Trophoblast cell (in vitro differentiated cells and primary cell): ENCODE data around the gene RAMP2.

Experiments used
- DNase-seq, 2 donors: peaks; one replicate each; pipeline ENCODE4 v3.0.0-alpha.2; 2016
- H2AFZ ChIP-seq: 2 replicates; pipeline ENCODE4 v1.6.1; 2013; ENCODE audit warnings: low read length, moderate library complexity, mild to moderate bottlenecking; ENCODE audit not compliant: insufficient read depth, poor library complexity
- H2AK5ac ChIP-seq: 2 replicates; pipeline ENCODE4 v1.6.1; 2013; ENCODE audit warnings: mild to moderate bottlenecking, low read length
- H2BK120ac ChIP-seq: 2 replicates; pipeline ENCODE4 v1.6.1; 2013; ENCODE audit warnings: low read length, mild to moderate bottlenecking, moderate library complexity; ENCODE audit not compliant: insufficient read depth, poor library complexity
- H2BK12ac ChIP-seq: 2 replicates; pipeline ENCODE4 v1.6.1; 2013; ENCODE audit warnings: mild to moderate bottlenecking, low read length, moderate library complexity
- H2BK5ac ChIP-seq: 2 replicates; pipeline ENCODE4 v1.6.1; 2013; ENCODE audit warnings: low read length, low read depth, moderate library complexity, mild to moderate bottlenecking; ENCODE audit not compliant: poor library complexity
- H3K14ac ChIP-seq: 2 replicates; pipeline ENCODE4 v1.6.1; 2013; ENCODE audit warnings: mild to moderate bottlenecking, low read length
- H3K18ac ChIP-seq: 2 replicates; pipeline ENCODE4 v1.6.1; 2013; ENCODE audit warnings: mild to moderate bottlenecking, low read length
- H3K23ac ChIP-seq: 2 replicates; pipeline ENCODE4 v1.6.1; 2013; ENCODE audit warnings: low read length
- H3K27ac ChIP-seq: 2 replicates; pipeline ENCODE4 v1.5.1; 2013; ENCODE audit warnings: low read depth, mild to moderate bottlenecking, inconsistent platforms, low read length, moderate library complexity
- H3K27me3 ChIP-seq: 2 replicates; pipeline ENCODE4 v1.6.1; 2013; ENCODE audit warnings: inconsistent platforms, mild to moderate bottlenecking, low read length, moderate library complexity; ENCODE audit not compliant: insufficient read depth
- H3K36me3 ChIP-seq, 2 experiments: 1 replicate in 1 of 2; 2 replicates in 1 of 2; pipeline ENCODE4 v1.6.1; 2013; ENCODE audit warnings: low read length in 2 of 2, mild to moderate bottlenecking in 2 of 2, moderate library complexity in 1 of 2; ENCODE audit not compliant: insufficient read depth in 2 of 2, control insufficient read depth in 1 of 2
- H3K4ac ChIP-seq: 2 replicates; pipeline ENCODE4 v1.6.1; 2013; ENCODE audit warnings: low read depth, mild to moderate bottlenecking, low read length, moderate library complexity
- H3K4me1 ChIP-seq, 2 experiments: 1 replicate in 1 of 2; 2 replicates in 1 of 2; pipeline ENCODE4 v1.6.1; 2013; ENCODE audit warnings: low read length in 2 of 2, mild to moderate bottlenecking in 2 of 2, moderate library complexity in 1 of 2; ENCODE audit not compliant: insufficient read depth in 2 of 2, control insufficient read depth in 1 of 2
- H3K4me2 ChIP-seq: 2 replicates; pipeline ENCODE4 v1.6.1; 2013; ENCODE audit warnings: inconsistent platforms, mild to moderate bottlenecking, low read length, moderate library complexity
- H3K4me3 ChIP-seq: 2 replicates; pipeline ENCODE4 v1.5.1; 2013; ENCODE audit warnings: mild to moderate bottlenecking, low read depth, low read length, inconsistent platforms
- H3K79me1 ChIP-seq: one replicate; pipeline ENCODE4 v1.6.1; 2013; ENCODE audit warnings: low read length
- H3K79me2 ChIP-seq: 2 replicates; pipeline ENCODE4 v1.6.1; 2013; ENCODE audit warnings: low read length, mild to moderate bottlenecking; ENCODE audit not compliant: control insufficient read depth, insufficient read depth, poor library complexity
- H3K9ac ChIP-seq: 2 replicates; pipeline ENCODE4 v1.6.1; 2013; ENCODE audit warnings: mild to moderate bottlenecking, low read length
- H3K9me3 ChIP-seq: 2 replicates; pipeline ENCODE4 v1.6.1; 2013; ENCODE audit warnings: low read depth, mild to moderate bottlenecking, control low read depth, inconsistent platforms, low read length; ENCODE audit not compliant: insufficient read depth
- H4K12ac ChIP-seq: 2 replicates; pipeline ENCODE4 v1.6.1; 2013; ENCODE audit warnings: low read depth, mild to moderate bottlenecking, low read length, moderate library complexity
- H4K8ac ChIP-seq: 2 replicates; pipeline ENCODE4 v1.6.1; 2013; ENCODE audit warnings: low read depth, mild to moderate bottlenecking, low read length, moderate library complexity
- H4K91ac ChIP-seq: one replicate; pipeline ENCODE4 v1.6.1; 2013; ENCODE audit warnings: low read depth, mild to moderate bottlenecking, low read length, moderate library complexity
- WGBS: extraction: QIAGEN DNeasy Blood & Tissue Kit; methylation state at CpG from one replicate; pipeline ENCODE4 v1.1.7; 2013; ENCODE audit warnings: missing lambda C conversion rate; ENCODE audit not compliant: insufficient read length, insufficient coverage; ENCODE audit errors: extremely low coverage; 5-methylcytosine and 5-hydroxymethylcytosine counted together

RAMP2 gene

GRCh38 chr17:42797067-42798007 lies 36.3 kb downstream of the RAMP2 start:
- Histone ChIP-seq H3K27ac (no peak overlapping the region), H3K23ac (no peak overlapping the region), H3K4me1 (peaks cover 4 to 9% of the 10 kb centered on the region in 2 experiments), H3K18ac (no peak overlapping the region), H4K8ac (peak overlapping the region; percentile 1), H3K4me3 (peak overlapping the region; percentile 97), H4K12ac (no peak overlapping the region), H2BK120ac (no peak overlapping the region), H2BK12ac (no peak overlapping the region), H3K79me2 (peaks cover 3% of the 10 kb centered on the region), H4K91ac (peak overlapping the region; percentile 20), H3K79me1 (peaks cover 2% of the 10 kb centered on the region), H2BK5ac (no peak overlapping the region), H3K4ac (no peak overlapping the region), H3K14ac (no peak overlapping the region), H3K9ac (no peak overlapping the region), H2AK5ac (no peak overlapping the region), H3K27me3 (no peaks in the 10 kb centered on the region), H3K4me2 (peak overlapping the region; percentile 57), H2AFZ (no peak overlapping the region), H3K9me3 (no peaks in the 10 kb centered on the region), H3K36me3 (peaks cover 9 to 10% of the 10 kb centered on the region in 2 experiments)
- no CpG with 5 or more reads among the region's 10 CpGs for WGBS
- no peak for DNase-seq

- Histone ChIP-seq H3K27me3 (no peaks in the 10 kb centered on the region), H3K18ac (no peak overlapping the region), H3K4ac (peak overlapping the region; percentile 82), H2BK12ac (no peak overlapping the region), H3K4me2 (peak overlapping the region; percentile 57), H4K91ac (peak overlapping the region; percentile 71), H4K12ac (no peak overlapping the region), H3K23ac (no peak overlapping the region), H4K8ac (peak overlapping the region; percentile 98), H2BK120ac (no peak overlapping the region), H3K9ac (peak overlapping the region; percentile 98), H3K4me3 (peak overlapping the region; percentile 97), H3K14ac (no peak overlapping the region), H3K36me3 (peaks cover 9 to 10% of the 10 kb centered on the region in 2 experiments), H3K27ac (no peak overlapping the region), H3K9me3 (no peaks in the 10 kb centered on the region), H3K79me1 (peaks cover 2% of the 10 kb centered on the region), H3K79me2 (peaks cover 3% of the 10 kb centered on the region), H2AFZ (no peak overlapping the region), H2BK5ac (no peak overlapping the region), H3K4me1 (peaks cover 4 to 9% of the 10 kb centered on the region in 2 experiments), H2AK5ac (peak overlapping the region; percentile 44)
- no CpG with 5 or more reads among the region's 10 CpGs for WGBS
- DNase-seq, result no peak
Observed at GRCh38 chr17:42798011-42798382, 37.0 kb downstream of the RAMP2 start.

- Histone ChIP-seq H3K27ac (peak within 1 kb of the TSS; percentile 31), H3K4me1 (peaks cover 4 to 9% of the 10 kb centered on the region in 2 experiments), H3K4me2 (peak within 1 kb of the TSS; percentile 57), H4K12ac (peak within 1 kb of the TSS; percentile 97), H4K8ac (peak within 1 kb of the TSS; percentile 98), H3K23ac (no peak within 1 kb of the TSS), H2AK5ac (peak within 1 kb of the TSS; percentile 44), H3K9me3 (no peaks in the 10 kb centered on the region), H2AFZ (peak within 1 kb of the TSS; percentile 96), H3K4ac (peak within 1 kb of the TSS; percentile 82), H3K4me3 (peak within 1 kb of the TSS; percentile 97), H3K79me2 (peaks cover 3% of the 10 kb centered on the region), H2BK120ac (peak within 1 kb of the TSS; percentile 74), H3K14ac (peak within 1 kb of the TSS; percentile 94), H2BK5ac (peak within 1 kb of the TSS; percentile 29), H3K79me1 (peaks cover 2% of the 10 kb centered on the region), H3K27me3 (no peaks in the 10 kb centered on the region), H3K9ac (peak within 1 kb of the TSS; percentile 98), H3K18ac (peak within 1 kb of the TSS; percentile 83), H4K91ac (peak within 1 kb of the TSS; percentile 71), H2BK12ac (no peak within 1 kb of the TSS), H3K36me3 (peaks cover 9 to 10% of the 10 kb centered on the region in 2 experiments)
- no CpG with 5 or more reads among the region's 66 CpGs for WGBS
- DNase-seq, result peak; percentile 78 to 90
Observed at GRCh38 chr17:42798383-42799380, 37.7 kb downstream of the RAMP2 start, which contains the start of the genes CNTD1 and COA3. Gene CNTD1 (plus strand): TSS chr17:42798861. CDS start chr17:42799068, 207 bp downstream. Gene COA3 (minus strand): TSS chr17:42798704. CDS start chr17:42798681, 23 bp downstream.
